Left cardiac atrium (tissue), 4 donors: Measurements from ENCODE around the gene ZNF766. TPM values are rescaled to one million over a fixed set of nuclear protein-coding genes. Genes with fewer than 3 reads are reported as not detected.
"Not testable (repeated sequence)": the region's sequence is repeated elsewhere in the genome, so short reads cannot be mapped to it uniquely, and the experiment has no call there.

Source experiments
- ATAC-seq, 2 donors: fragments of 200-7000 bp; cut with Tn5 transposase; one replicate each; pipeline ENCODE4 v1.9.1; 2020; ENCODE audit warnings: mild to moderate bottlenecking in 2 of 2, moderate library complexity in 2 of 2
- DNase-seq: peaks from one replicate; pipeline ENCODE4 v3.0.0-alpha.2; 2020
- intact Hi-C, 2 donors: fragments of 100-400 bp; cut with DNase I; formaldehyde crosslinking; loops; one replicate each; pipeline versions ENCODE4 v1.14.1 to v1.15.1; 2022 to 2023
- long read RNA-seq: library from polyadenylated mRNA; unstranded; transcript quantifications from one replicate; pipeline ENCODE4 v2.0.0, GENCODE V29; 2021
- total RNA-seq, 2 donors: library from RNA; stranded (reverse); fragmentation: NEBNext Ultra II Directional; extraction: Animal tissue kit (Norgen Biotek cat#: 25700); gene quantifications; one replicate each; pipeline ENCODE4 v1.2.1, GENCODE V29; 2021
- donor health status: DM: no; HTN: yes; CAD: no.
- donor health status: DM: no; HTN: yes; CAD: no; lungs with severe emphysema.
- donor health status: DM: yes; HTN: yes; CAD: no.
- donor health status: Dilated cardiomyopathy.

The ZNF766 gene
- total RNA-seq = 10 to 100 TPM; 12.5 to 14.1 TPM
- long read RNA-seq, full-length matches to known transcripts = 13 of 17 reads
- long read RNA-seq, partial matches to known transcripts = 0 of 17 reads
- long read RNA-seq, other reads (novel, unspliced or antisense) = 4 of 17 reads

DNA sequence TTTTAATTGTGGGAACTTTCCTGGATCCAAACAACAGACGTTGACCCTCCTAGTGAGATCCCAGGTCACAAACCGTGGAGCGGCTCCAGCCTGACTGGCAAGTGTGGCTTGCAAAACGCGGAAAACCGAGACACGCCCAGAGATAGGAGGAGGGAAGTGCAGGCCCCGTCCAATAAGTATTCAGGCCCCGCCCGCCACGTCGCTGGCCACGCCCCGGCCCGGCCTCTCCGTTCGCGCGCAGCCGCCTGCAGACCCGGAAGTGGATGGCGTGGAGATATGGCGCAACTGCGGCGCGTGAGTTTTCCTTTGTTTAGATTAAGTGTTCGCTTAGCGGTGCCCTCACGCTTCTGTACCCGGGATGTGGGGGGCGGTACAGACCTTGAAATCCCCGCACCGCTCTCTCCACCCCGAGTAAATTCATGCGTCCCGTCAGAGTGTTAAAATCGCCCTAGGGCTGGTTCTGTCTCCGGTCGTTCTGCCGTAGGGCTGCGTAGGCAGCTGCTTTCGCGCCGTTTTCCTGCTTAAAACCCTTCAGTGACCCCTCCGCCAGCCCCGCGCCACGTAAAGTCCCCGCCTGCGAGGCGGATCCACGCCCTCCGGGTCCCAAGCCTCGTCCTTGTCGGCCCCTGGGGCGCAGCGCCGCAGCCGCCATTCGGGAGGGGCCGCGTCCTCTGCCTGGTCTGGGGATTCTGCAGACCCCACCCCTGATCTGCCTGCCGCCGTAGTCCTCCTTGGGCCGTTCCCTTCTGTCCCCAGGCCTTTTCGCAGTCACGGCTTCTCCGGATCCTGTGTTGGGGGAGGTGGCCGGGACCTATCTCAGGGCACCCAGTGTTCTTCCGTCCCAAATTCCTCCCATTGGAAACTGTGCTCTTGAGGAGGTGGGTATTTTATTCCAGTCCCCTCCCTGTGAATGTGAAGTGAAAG is at the start of gene ZNF766:
Gene ZNF766, plus strand, starts transcription at position 250 of the 924 bp plus-strand sequence. Its CDS starts 27 bp downstream, at position 277.
- ATAC-seq = peak; percentile 100
- peak; percentile 98 for DNase-seq
- intact Hi-C loops = no loop called here

- intact Hi-C loops = no loop called here
- DNase-seq = no peak
- no peak for ATAC-seq
Measured at GRCh38 chr19:52219611-52220010, 49.8 kb upstream of the ZNF766 start.

GRCh38 chr19:52221031-52221430 is 48.4 kb upstream of the ZNF766 start:
- intact Hi-C loops = no loop called here
- no peak for DNase-seq
- ATAC-seq = no peak

- intact Hi-C loops = no loop called here
- no peak for DNase-seq
- no peak for ATAC-seq
Measured at GRCh38 chr19:52221831-52222375, 47.5 kb upstream of the ZNF766 start.

DNA sequence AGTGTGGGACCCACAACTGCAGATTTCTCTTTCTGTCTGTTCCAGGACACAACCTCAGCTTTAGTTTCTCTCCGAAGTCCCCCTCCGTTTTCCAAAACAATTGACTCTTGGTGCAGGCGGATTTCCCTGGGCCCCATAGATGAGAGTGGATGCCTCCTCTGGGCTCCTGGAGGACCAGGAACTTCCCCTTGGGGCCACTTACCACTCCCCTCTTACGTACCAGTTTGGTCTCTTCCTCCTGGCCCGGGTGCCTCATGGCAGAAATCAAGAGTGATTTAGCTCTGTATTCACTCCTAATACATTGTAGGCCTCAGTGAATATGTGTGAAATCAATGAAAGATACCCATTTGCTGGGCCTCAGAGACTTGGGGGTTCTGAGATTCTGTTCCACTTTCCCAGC is 45.2 kb upstream of the ZNF766 start:
- DNase-seq = no peak
- intact Hi-C loops = no loop called here
- ATAC-seq = no peak

DNA sequence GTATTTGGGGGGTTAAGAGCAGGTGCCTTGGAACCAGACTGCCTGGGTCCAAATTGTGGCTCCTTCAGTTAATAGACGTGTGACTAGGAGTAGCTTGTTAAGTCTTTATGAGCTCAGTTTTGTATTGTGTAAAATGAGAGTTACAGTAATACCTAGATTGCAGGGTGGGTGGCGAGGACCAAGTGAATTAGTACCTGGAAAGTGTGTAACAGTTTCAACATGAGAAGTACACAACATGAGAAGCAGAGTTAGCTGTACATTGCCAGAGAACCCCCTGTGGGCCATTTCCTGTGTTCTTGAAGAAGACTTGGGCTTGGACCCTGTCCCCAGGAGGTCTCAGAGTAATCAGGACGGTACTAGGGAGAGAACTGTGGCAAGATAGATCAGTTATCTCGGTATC is 42.7 kb upstream of the ZNF766 start:
- no peak for DNase-seq
- ATAC-seq = no peak
- intact Hi-C loops = no loop called here

DNA sequence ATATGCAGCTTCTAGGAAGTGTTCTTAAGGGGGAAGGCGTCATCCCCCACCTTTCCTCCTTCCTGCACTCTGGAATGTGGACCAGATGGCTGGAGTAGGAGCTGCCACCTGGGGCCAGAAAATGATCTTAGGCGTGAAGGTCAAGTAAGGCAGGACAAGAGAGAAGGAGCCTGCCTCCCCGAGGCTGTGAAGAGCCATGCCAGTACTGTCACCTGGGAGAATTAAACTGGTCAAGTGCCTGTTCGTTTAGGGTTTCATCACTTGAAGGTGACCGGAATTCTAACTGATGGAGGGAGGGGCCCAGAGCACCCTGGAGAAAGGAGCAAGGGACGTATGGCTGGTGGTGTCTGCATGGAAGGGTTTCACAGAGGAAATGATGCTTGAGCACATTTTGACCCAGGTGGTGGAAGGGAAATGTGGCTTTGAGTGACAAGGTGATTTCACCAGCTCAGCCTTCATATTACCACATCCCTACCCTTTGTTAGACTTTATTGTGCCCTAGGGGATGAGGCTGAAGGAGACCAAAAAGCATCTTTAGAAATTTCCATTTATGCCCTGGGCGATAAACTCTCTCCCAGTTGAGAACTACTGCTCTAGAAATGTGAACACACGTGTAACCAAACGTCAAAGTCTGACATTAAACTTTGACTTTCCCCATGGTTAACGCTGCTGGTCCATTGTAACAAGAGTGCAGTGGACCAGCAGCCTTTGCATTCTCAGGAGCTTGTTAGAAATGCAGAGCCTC is 42.0 kb upstream of the ZNF766 start:
- ATAC-seq (no peak), DNase-seq (no peak)
- intact Hi-C loops = no loop called here

GRCh38 chr19:52227980-52228379 is 41.4 kb upstream of the ZNF766 start:
- ATAC-seq = no peak
- intact Hi-C loops = no loop called here
- no peak for DNase-seq

DNA sequence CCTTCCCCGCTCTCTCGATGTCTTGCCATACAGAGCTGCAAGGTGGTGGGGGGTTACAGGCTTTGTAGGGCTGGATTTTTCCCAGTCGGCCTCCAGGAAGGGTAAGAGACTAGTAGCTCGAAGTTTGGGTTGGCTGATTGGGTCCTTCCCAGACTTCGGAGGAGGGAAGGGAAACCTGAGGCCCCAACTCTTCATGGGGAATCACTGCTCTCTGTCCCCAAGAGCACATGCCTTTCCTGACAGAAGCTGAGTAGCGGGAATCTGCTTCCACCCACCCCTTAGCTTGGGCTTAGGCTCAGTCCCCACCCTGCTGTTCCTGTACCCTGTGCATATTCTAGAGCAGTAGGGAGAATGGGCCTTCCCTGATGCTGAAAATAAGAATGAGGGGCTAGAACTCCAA is 39.9 kb upstream of the ZNF766 start:
- no peak for ATAC-seq
- intact Hi-C loops = no loop called here

DNA sequence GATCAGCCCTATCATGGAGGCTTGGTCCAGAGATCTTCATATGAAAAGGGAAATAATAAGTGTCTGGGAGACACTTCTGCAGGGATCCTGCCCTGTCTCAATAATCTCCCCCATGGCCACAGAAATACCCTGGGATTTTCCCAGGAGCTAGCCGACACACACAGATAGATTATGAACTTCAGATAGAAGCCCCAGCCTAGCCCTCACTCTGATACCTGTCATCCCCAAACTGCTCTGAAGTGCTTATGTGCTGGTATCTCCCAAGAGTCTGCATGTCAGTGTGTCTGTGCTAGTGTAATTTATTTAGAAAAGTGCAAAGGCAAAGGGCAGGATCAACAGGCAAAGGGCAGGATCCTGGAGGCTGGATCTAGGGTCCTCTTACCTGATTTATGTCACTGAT is 38.7 kb upstream of the ZNF766 start:
- DNase-seq = no peak
- no peak for ATAC-seq
- intact Hi-C loops = no loop called here

More for the DNA sequence above, 39.9 kb upstream of the ZNF766 start:
- no peak for DNase-seq

- DNase-seq (no peak), ATAC-seq (no peak)
- intact Hi-C loops = no loop called here
Measured at GRCh38 chr19:52231154-52231910, 38.1 kb upstream of the ZNF766 start.

DNA sequence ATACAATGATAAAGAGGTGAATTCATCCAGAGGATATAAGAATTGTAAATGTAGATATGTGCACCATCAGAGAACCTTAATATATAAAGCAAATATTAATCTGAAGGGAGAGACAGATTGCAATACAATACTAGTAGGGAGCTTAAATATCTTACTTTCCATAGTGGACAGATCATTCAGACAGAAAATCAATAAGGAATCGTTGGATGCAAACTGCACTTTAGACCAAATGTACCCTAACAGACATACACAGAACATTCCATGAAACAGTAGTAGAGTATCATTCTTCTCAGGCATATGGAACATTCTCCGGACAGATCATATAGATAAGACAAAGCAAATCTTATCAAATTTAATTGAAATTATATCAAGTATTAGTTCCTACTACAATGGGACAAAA is 35.0 kb upstream of the ZNF766 start:
- DNase-seq (no peak), ATAC-seq (no peak)
- intact Hi-C loops = no loop called here

- intact Hi-C loops = loop anchor here (1.0 to 5.0 kb wide), 2 partner anchors 98 to 100 kb away; partner anchors contain the start of gene ZNF616 (in 2 of the 2)
- ATAC-seq = no peak
- DNase-seq = no peak
Measured at GRCh38 chr19:52237197-52237596, 32.2 kb upstream of the ZNF766 start.

DNA sequence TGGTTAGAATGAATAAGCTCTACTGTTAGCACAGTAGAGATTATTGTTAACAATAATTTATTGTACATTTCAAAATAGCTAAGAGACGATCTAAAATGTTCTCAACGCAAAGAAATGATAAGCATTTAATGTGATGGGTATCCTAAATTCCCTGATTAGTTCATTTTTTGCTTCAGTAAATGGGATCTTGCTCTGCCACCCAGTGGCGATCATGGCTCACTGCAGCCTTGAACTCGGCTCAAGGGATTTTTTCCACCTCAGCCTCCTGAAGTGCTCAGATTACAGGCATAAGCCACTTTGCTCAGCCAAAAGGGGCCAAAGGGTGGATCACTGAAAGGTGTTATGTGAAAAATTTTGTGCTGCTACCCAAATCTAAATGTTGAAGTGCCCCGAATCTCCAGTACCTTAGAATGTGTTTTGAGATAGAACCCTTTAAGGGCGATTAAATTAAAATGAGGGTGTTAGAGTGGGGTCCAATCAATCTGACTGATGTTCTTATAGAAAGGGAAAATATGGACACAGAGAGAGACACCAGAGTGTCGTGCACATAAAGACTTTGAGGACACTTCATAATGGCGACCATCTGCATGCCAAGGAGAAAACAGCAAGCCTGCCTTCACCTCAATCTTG is 31.5 kb upstream of the ZNF766 start:
- intact Hi-C loops = loop anchor here (1.0 to 5.0 kb wide), 2 partner anchors 99 to 101 kb away; partner anchors contain the start of gene ZNF616 (in 2 of the 2)
- ATAC-seq (peak; percentile 65 to 72), DNase-seq (no peak)

- intact Hi-C loops = no loop called here
- DNase-seq (no peak), ATAC-seq (no peak)
Measured at GRCh38 chr19:52244021-52244420, 25.4 kb upstream of the ZNF766 start.

DNA sequence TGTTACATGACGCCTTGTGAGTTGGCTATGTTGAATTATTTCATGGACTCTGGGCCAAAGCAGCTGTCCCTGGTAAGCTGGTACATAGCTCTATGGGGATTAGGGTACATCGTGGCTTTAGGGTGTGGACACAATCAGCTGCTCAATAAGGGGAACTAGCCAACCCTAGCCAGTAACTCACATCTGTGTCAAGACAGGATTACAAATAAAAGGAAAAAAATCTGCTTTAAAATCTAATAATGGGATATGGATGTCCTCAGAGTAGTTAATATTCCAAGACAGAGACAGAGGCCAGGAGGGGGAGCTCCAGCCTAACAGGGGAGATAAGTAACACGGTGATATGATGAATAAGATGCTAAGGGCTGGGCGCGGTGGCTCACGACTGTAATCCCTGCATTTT is 21.1 kb upstream of the ZNF766 start:
- intact Hi-C loops = loop anchor here in 1 of 2 donors (5.0 kb wide), 1 partner anchor 499 kb away; no protein-coding TSS in a partner anchor
- DNase-seq = peak; percentile 60
- ATAC-seq = peak in 1 of 2 donors; percentile 74

GRCh38 chr19:52258426-52258825 is 11.0 kb upstream of the ZNF766 start:
- DNase-seq (no peak), ATAC-seq (no peak)
- intact Hi-C loops = loop anchor here in 1 of 2 donors (10.0 kb wide), 1 partner anchor 486 kb away; no protein-coding TSS in a partner anchor

GRCh38 chr19:52265556-52265955 is 3.8 kb upstream of the ZNF766 start:
- not testable (repeated sequence) for DNase-seq

More at GRCh38 chr19:52265556-52265955, 3.8 kb upstream of the ZNF766 start:
- ATAC-seq, intact Hi-C loops: not testable (repeated sequence)
